ENCODE results near the gene PLEKHS1.
"Not testable (repeated sequence)": the region's sequence is repeated elsewhere in the genome, so short reads cannot be mapped to it uniquely, and the experiment has no call there.

PLEKHS1 gene

GRCh38 chr10:113742466-113742865 is 9.0 kb upstream of the PLEKHS1 start:
- no peak for FAIRE-seq

- no peak for FAIRE-seq
Observed at GRCh38 chr10:113743594-113743993, 7.9 kb upstream of the PLEKHS1 start.

- no peak for FAIRE-seq
Observed at GRCh38 chr10:113745374-113745773, 6.1 kb upstream of the PLEKHS1 start.

- FAIRE-seq: no peak
Observed at GRCh38 chr10:113746217-113746957, 5.1 kb upstream of the PLEKHS1 start.

- FAIRE-seq: no peak
Observed at GRCh38 chr10:113752553-113752952, 1.1 kb downstream of the PLEKHS1 start.

GRCh38 chr10:113753020-113753692 is 1.7 kb downstream of the PLEKHS1 start:
- no peak for FAIRE-seq

- no peak for FAIRE-seq
Observed at GRCh38 chr10:113754125-113754524, 2.6 kb downstream of the PLEKHS1 start.

- FAIRE-seq: no peak
Observed at GRCh38 chr10:113754768-113755167, 3.3 kb downstream of the PLEKHS1 start.

- FAIRE-seq: no peak
Observed at GRCh38 chr10:113756940-113757543, 5.6 kb downstream of the PLEKHS1 start.

GRCh38 chr10:113762083-113762482 is 10.6 kb downstream of the PLEKHS1 start:
- FAIRE-seq: no peak

- no peak for FAIRE-seq
Observed at GRCh38 chr10:113764582-113764981, 13.1 kb downstream of the PLEKHS1 start.

GRCh38 chr10:113765910-113766309 is 14.4 kb downstream of the PLEKHS1 start:
- FAIRE-seq: no peak

GRCh38 chr10:113767222-113767621 is 15.7 kb downstream of the PLEKHS1 start:
- no peak for FAIRE-seq

GRCh38 chr10:113770346-113770745 is 18.9 kb downstream of the PLEKHS1 start:
- no peak for FAIRE-seq

GRCh38 chr10:113771131-113771530 is 19.6 kb downstream of the PLEKHS1 start:
- not testable (repeated sequence) for FAIRE-seq

GRCh38 chr10:113775686-113776294 is 24.3 kb downstream of the PLEKHS1 start:
- FAIRE-seq: no peak

GRCh38 chr10:113776553-113776952 is 25.1 kb downstream of the PLEKHS1 start:
- FAIRE-seq: no peak

GRCh38 chr10:113780681-113781250 is 29.3 kb downstream of the PLEKHS1 start:
- no peak for FAIRE-seq

GRCh38 chr10:113782367-113782766 is 30.9 kb downstream of the PLEKHS1 start:
- no peak for FAIRE-seq

GRCh38 chr10:113782986-113783704 is 31.7 kb downstream of the PLEKHS1 start:
- FAIRE-seq: no peak

- no peak for FAIRE-seq
Observed at GRCh38 chr10:113788604-113789083, 37.2 kb downstream of the PLEKHS1 start.

GRCh38 chr10:113791691-113792090 is 40.2 kb downstream of the PLEKHS1 start:
- no peak for FAIRE-seq

Measured in TTC549 (cell line).